Stimulated activated CD8-positive, alpha-beta memory T cell treated with anti-CD3 and anti-CD28 coated beads, Interleukin-4, amount 100 ng/mL, for 4 hours (primary cell): ENCODE data around the gene HPSE2.

Source experiments
- DNase-seq, 2 donors: peaks; one replicate each; pipeline ENCODE4 v3.0.0-alpha.2; 2020; ENCODE audit warnings: low read depth in 2 of 2, low spot score in 1 of 2

The HPSE2 gene

GRCh38 chr10:98628206-98628605 lies 607.4 kb downstream of the HPSE2 start:
- DNase-seq = no peak

DNA sequence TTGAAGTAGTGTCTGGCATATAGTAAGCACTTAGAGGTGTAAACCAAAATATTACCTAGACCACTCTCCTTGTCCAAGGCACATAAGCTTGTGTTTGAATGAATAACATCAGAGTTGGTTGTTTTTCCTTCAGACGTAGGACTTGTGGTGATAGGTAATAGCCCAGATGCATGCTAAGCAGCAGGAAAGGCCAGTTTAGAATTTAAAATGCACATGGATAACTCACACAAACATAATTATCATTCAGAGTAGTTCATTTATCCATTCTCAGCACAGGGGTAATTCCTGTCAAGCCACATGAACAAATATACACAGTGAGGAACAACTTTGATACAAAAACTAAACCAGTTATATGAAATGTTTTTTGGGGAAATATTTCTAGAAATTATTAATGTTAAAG lies 607.9 kb downstream of the HPSE2 start:
- DNase-seq = no peak

GRCh38 chr10:98624963-98625362 lies 610.7 kb downstream of the HPSE2 start:
- no peak for DNase-seq

- DNase-seq = no peak
These were observed 612.5 kb downstream of the HPSE2 start for GRCh38 chr10:98623176-98623575.

GRCh38 chr10:98621630-98622029 lies 614.0 kb downstream of the HPSE2 start:
- DNase-seq = no peak

GRCh38 chr10:98620503-98620902 lies 615.1 kb downstream of the HPSE2 start:
- no peak for DNase-seq

GRCh38 chr10:98619446-98619845 lies 616.2 kb downstream of the HPSE2 start:
- DNase-seq = no peak

- DNase-seq = no peak
These were observed 617.6 kb downstream of the HPSE2 start for GRCh38 chr10:98617906-98618520.

GRCh38 chr10:98613446-98613845 lies 622.2 kb downstream of the HPSE2 start:
- no peak for DNase-seq

- no peak for DNase-seq
These were observed 624.2 kb downstream of the HPSE2 start for GRCh38 chr10:98611436-98611835.

- no peak for DNase-seq
These were observed 624.8 kb downstream of the HPSE2 start for GRCh38 chr10:98610836-98611235.

DNA sequence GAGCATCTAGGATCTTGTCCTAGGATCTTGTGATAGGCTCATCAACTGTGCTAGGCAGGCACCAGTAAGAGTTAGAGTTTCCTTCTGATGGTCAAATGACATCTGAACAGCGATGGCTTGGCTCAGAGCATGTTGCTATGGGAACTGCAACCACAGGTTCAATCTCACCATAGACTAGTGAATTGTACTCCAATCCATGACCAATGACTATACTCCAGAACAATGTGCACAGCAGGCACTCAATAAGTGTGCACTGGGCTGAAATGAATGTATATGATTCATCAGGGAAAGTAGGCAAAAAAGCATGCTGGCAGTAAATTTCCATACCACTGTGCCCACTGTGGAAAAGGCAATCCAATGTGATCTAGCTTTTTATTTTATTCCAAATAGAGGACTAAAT lies 625.4 kb downstream of the HPSE2 start:
- DNase-seq = no peak

DNA sequence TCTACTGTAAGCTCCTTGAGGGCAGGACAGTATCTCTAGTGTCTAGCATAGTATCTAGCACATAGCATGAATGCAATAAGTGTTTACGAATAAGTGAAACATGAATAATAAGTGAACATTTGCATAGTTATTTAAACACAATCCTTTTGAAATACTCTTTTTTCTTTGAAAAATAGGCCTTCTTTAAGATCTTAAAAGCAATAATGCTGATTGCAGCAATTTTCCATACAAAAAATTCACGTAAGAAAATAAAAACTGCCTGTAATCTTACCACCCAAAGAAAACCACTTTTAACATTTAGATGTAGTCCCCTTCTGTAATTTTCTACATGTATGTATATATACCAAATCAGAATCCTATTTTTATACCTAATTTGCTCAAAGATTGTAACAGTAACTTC lies 626.4 kb downstream of the HPSE2 start:
- DNase-seq = no peak

GRCh38 chr10:98608411-98608810 lies 627.2 kb downstream of the HPSE2 start:
- no peak for DNase-seq

GRCh38 chr10:98602224-98602623 lies 633.4 kb downstream of the HPSE2 start:
- DNase-seq = no peak

DNA sequence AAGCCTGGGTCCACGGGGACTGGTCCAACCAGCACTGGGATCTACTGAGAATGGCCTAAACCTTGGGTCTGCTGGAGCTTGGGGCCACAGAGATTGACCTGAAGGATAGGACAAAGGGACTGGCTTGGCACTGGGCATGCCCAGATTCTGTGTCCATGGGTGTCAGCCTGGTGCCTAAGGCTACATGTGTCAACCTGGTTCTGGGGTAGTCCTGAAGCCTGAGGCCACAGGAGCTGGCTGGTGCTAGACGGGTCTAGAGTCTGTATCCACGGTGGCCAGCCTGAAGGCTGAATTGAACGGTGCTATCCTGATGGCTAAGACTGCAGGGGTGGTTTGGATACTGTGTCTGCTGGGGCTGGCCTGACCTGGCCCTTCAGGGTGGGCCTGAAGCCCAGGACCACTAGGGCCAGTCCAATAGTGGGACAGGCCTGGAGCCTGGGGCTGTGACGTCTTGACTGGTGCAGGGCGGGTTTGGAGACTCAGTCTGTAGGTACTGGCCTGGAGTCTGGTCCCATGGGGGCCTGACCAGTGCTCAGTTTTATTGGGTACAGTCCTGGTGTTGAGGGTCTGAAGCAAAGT lies 636.5 kb downstream of the HPSE2 start:
- DNase-seq = no peak

- DNase-seq = no peak
These were observed 639.2 kb downstream of the HPSE2 start for GRCh38 chr10:98596404-98596803.

GRCh38 chr10:98589691-98590090 lies 646.0 kb downstream of the HPSE2 start:
- no peak for DNase-seq

DNA sequence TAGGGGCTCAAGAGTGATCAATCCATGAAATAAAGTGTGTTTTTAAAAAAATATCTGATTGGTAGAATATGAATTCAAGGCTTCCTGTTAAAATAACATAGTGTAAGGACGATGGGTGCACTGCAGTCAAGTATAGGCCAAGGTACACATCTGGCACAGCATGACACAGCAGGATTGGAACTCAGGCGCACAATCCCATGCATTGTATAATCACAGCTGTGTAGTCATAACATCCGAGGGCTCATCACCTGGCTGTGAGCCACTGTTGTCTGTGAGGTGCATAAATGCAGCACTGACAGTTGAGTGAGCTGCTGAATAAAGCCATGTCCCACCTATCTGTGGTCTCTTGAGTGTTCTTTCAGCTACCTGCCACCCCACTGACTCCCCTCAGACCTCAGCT lies 646.6 kb downstream of the HPSE2 start:
- DNase-seq = no peak

DNA sequence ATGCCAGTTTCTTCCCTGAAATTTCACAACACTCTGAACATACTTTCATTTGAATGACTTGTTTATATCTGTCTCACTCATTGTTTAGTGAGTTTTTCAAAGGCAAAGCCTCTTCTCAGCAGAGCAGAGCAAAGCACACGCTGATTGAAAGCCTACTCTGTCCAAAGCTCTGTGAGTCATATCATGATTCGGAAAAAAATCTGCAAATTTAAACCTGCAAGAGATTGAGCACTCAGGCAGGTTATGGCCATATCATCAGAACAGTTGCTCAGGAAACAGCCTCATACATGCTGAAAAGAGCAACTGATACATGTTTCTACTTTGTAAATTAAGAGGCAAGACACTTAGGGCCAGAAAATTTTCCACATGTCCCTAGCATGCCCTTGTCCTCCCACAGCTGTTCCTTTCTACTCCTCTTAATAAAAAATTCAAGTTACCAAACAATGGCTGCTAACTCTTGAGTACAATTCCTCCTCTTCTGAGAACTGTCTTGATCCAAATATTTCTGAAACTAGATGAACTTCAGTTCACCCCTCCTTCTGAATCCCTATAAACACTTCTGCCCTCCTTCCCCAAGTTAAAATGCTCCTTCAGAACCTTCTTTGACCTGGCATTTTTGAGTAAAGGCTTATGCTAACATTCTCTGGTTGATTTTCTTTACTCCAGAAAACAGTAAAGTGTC lies 648.4 kb downstream of the HPSE2 start:
- DNase-seq = no peak

DNA sequence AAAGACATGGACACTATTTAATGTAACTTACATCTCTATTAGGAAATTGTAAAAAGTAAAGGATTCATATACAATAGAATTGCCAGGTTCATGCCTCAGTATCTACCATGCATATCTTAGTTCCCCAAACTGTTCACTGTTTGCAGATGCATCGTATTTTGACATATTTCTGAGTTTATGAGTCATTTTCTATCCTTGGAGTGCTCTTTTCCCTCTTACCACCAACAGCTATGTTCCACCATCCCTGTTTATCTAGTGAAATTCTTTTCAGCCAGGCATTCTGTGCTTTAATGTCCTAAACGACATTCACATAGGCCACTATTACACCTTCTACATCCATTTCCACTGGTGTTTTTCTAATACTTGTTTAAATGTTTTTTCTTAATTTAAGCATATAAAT lies 649.6 kb downstream of the HPSE2 start:
- no peak for DNase-seq

GRCh38 chr10:98582363-98582762 lies 653.3 kb downstream of the HPSE2 start:
- DNase-seq = no peak

DNA sequence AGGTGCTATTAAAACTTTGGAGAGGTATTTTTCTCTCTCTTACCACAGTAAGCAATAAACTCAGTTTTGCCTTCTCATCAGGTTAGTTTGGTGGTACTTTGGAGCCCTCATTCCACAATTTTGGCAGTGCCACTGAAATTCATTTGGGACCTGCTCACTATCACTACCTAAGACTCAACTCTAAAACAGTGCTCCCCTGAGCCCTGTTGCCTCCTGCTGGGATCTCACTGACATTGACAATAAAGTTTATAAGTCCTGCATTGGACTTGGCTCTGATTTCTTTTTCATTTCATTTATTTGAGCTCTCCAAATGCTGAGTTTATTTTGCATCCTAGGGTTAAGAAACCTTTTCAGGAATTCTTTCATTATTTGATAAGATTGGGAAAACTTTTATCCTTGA lies 658.1 kb downstream of the HPSE2 start:
- DNase-seq = no peak
